Measurements from ENCODE around the gene MSANTD1.

DNA sequence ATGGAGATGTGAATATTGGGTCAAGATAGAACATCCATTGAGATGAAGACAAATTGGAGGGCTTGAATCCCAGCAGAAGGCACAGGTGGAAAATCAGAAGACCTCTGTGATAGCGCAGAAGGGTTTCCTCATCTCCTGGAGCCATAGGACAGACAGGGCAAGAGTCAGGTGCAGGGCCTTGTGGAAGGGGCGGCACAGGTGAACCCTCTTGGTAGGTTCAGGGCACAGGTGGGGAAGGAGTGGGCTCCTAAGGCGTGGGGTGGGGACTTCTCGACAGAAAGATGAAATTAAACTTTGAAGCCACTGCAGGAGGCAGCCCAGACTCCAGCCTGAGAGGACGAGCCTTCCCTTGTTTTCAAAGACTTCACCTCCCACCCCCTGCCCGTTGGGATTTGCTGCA lies 34.5 kb downstream of the MSANTD1 start:
- TF ChIP-seq CTCF (IDR thresholded peaks at IDR 0.05; ENCODE audit: insufficient read depth, low read length) (no peak), REST (IDR thresholded peaks at IDR 0.05; ENCODE audit: insufficient replicate concordance, low read depth) (no peak)

All from HL-60 (cell line).